Measurements from ENCODE around the gene LCLAT1.

DNA sequence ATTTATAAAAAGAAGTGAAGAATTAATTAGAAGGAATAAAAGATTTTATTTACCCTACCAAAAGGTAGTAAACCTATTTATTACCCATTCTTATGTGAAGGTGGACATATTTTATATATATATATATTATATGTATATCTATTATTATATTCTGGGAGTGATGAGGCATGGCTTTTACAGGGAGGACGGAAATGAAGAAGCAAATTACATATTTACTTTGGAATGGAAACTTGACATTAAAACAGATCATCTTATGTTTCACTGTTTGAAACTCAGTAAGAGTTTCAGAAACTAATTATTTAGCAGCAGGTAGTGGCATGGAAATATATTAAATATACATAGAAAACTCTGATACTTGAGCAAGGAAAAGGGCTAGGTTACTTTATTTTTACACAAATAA lies 143.4 kb downstream of the LCLAT1 start:
- TF ChIP-seq, protein P1, sequence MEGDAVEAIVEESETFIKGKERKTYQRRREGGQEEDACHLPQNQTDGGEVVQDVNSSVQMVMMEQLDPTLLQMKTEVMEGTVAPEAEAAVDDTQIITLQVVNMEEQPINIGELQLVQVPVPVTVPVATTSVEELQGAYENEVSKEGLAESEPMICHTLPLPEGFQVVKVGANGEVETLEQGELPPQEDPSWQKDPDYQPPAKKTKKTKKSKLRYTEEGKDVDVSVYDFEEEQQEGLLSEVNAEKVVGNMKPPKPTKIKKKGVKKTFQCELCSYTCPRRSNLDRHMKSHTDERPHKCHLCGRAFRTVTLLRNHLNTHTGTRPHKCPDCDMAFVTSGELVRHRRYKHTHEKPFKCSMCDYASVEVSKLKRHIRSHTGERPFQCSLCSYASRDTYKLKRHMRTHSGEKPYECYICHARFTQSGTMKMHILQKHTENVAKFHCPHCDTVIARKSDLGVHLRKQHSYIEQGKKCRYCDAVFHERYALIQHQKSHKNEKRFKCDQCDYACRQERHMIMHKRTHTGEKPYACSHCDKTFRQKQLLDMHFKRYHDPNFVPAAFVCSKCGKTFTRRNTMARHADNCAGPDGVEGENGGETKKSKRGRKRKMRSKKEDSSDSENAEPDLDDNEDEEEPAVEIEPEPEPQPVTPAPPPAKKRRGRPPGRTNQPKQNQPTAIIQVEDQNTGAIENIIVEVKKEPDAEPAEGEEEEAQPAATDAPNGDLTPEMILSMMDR (IDR thresholded peaks at IDR 0.05; ENCODE audit: low read depth, low read length, missing input control), result no peak
- TF ChIP-seq, protein P2, sequence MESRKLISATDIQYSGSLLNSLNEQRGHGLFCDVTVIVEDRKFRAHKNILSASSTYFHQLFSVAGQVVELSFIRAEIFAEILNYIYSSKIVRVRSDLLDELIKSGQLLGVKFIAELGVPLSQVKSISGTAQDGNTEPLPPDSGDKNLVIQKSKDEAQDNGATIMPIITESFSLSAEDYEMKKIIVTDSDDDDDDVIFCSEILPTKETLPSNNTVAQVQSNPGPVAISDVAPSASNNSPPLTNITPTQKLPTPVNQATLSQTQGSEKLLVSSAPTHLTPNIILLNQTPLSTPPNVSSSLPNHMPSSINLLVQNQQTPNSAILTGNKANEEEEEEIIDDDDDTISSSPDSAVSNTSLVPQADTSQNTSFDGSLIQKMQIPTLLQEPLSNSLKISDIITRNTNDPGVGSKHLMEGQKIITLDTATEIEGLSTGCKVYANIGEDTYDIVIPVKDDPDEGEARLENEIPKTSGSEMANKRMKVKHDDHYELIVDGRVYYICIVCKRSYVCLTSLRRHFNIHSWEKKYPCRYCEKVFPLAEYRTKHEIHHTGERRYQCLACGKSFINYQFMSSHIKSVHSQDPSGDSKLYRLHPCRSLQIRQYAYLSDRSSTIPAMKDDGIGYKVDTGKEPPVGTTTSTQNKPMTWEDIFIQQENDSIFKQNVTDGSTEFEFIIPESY (IDR thresholded peaks at IDR 0.05), result no peak
- TF ChIP-seq YY1 (IDR thresholded peaks at IDR 0.05) (no peak), SP1 (IDR thresholded peaks at IDR 0.05) (no peak), RAD21 (IDR thresholded peaks at IDR 0.05) (no peak), TAF1 (conservative IDR thresholded peaks at IDR 0.05) (no peak), RXRA (IDR thresholded peaks at IDR 0.05) (no peak), HNF4A (conservative IDR thresholded peaks at IDR 0.05) (no peak)
- TF ChIP-seq, protein P3, sequence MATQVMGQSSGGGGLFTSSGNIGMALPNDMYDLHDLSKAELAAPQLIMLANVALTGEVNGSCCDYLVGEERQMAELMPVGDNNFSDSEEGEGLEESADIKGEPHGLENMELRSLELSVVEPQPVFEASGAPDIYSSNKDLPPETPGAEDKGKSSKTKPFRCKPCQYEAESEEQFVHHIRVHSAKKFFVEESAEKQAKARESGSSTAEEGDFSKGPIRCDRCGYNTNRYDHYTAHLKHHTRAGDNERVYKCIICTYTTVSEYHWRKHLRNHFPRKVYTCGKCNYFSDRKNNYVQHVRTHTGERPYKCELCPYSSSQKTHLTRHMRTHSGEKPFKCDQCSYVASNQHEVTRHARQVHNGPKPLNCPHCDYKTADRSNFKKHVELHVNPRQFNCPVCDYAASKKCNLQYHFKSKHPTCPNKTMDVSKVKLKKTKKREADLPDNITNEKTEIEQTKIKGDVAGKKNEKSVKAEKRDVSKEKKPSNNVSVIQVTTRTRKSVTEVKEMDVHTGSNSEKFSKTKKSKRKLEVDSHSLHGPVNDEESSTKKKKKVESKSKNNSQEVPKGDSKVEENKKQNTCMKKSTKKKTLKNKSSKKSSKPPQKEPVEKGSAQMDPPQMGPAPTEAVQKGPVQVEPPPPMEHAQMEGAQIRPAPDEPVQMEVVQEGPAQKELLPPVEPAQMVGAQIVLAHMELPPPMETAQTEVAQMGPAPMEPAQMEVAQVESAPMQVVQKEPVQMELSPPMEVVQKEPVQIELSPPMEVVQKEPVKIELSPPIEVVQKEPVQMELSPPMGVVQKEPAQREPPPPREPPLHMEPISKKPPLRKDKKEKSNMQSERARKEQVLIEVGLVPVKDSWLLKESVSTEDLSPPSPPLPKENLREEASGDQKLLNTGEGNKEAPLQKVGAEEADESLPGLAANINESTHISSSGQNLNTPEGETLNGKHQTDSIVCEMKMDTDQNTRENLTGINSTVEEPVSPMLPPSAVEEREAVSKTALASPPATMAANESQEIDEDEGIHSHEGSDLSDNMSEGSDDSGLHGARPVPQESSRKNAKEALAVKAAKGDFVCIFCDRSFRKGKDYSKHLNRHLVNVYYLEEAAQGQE (IDR thresholded peaks at IDR 0.05), result no peak
- TF ChIP-seq, protein P4, sequence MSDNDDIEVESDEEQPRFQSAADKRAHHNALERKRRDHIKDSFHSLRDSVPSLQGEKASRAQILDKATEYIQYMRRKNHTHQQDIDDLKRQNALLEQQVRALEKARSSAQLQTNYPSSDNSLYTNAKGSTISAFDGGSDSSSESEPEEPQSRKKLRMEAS (IDR thresholded peaks at IDR 0.05), result no peak
- TF ChIP-seq, protein P5, sequence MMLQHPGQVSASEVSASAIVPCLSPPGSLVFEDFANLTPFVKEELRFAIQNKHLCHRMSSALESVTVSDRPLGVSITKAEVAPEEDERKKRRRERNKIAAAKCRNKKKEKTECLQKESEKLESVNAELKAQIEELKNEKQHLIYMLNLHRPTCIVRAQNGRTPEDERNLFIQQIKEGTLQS (IDR thresholded peaks at IDR 0.05), result no peak
